Fibroblast of pulmonary artery (primary cell): ENCODE measurements around the gene PEMT.

Experiments used
- DNase-seq: peaks from one replicate; pipeline ENCODE4 v3.0.0-alpha.2; 2010; ENCODE audit warnings: low read depth
- H3K4me3 ChIP-seq: replicated peaks from 2 replicates; pipeline ENCODE4 v1.5.1; 2011; ENCODE audit warnings: low read depth, mild to moderate bottlenecking, control low read depth, low read length, moderate library complexity
- CTCF ChIP-seq: IDR thresholded peaks from 2 replicates; pipeline ENCODE4 v1.5.1; 2011; ENCODE audit warnings: mild to moderate bottlenecking, control low read depth, low read length, inconsistent platforms; ENCODE audit errors: missing control alignments

The PEMT gene

DNA sequence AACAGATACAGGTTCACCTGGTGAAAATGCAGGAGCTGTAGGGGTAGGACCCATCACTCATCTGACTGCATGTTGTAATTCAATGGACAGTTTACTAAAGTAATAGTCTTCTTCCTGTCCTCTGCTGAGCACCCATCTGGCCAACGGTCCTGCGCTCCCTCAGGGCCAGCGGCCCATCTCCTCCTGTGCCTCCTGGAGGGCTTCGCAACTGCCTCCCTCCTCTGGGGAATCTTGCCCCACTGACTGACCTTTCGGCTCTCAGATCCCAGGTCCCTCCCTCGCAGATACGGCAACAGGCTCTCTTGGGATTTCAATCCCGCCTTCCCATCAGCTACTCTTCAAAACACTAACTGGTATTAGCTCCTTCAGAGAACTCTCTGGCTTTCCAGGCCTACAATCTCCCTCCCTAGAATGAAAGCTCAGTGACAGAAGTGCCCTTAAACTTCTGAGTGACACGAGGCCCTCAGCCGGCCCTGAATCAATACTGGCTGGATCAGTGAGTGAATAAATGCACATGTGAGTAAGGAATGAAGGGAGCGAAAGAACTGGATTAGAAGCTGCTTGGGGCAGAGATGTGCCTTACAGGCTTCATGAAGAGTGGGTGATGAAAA is 1.3 kb downstream of the PEMT start:
- peak overlapping the region; percentile 89 for H3K4me3 ChIP-seq
- TF ChIP-seq CTCF, result no peak
- DNase-seq, result no peak

DNA sequence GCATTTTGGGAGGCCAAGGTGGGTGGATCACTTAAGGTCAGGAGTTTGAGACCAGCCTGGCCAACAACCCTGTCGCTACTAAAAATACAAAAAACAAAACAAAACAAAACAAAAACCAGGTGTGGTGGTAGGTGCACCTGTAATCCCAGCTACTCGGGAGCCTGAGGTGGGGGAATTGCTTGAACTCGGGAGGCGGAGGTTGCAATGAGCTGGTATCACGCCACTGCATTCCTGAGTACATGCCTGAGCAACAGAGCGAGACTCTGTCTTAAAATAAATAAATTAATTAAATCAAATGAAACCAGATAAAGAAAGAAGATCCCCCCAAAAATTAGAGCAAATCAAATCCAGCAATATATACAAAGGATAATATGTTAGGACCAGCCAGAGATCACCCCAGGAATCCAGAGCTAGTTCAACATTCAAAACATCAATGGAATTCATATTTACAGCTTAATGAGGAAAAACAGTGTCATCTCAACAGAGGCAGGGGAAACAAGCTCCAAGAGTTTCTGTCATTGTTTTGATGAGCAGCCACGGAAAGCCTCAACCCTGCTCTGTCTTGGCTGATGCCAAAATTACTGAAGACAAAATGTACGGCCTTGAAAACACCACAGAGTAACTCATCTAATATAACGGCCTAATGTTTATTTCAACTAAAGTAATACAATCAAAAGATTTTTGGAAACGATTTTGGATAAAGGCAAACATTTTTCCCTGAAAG is 3.7 kb downstream of the PEMT start:
- no peak for DNase-seq

DNA sequence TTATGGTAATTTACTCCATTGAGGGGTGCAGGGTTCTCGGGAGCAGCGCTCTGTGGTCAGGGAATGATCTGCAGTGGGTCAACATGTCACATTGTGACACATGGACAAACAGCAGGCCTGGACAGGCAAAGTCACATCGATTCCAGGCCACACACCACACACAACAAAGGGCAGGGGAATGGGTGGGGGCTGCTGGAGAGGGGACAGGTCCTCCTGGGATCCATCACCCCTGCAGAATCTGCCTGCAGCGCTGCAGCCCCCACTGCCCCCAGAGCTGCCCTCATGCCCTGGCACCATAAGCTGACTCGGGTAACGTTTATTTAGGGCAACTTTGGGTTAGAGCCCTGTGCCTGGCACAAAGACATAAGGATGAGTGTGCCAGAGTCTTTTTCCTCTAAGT is 9.1 kb downstream of the PEMT start:
- TF ChIP-seq CTCF, result no peak
- no peak overlapping the region for H3K4me3 ChIP-seq
- no peak for DNase-seq

More for the DNA sequence above, 3.7 kb downstream of the PEMT start:
- no peak for TF ChIP-seq CTCF
- H3K4me3 ChIP-seq, result no peak overlapping the region

- H3K4me3 ChIP-seq, result no peak overlapping the region
- TF ChIP-seq CTCF, result no peak
- DNase-seq, result no peak
Measured at GRCh38 chr17:17581509-17581908, 10.0 kb downstream of the PEMT start.

DNA sequence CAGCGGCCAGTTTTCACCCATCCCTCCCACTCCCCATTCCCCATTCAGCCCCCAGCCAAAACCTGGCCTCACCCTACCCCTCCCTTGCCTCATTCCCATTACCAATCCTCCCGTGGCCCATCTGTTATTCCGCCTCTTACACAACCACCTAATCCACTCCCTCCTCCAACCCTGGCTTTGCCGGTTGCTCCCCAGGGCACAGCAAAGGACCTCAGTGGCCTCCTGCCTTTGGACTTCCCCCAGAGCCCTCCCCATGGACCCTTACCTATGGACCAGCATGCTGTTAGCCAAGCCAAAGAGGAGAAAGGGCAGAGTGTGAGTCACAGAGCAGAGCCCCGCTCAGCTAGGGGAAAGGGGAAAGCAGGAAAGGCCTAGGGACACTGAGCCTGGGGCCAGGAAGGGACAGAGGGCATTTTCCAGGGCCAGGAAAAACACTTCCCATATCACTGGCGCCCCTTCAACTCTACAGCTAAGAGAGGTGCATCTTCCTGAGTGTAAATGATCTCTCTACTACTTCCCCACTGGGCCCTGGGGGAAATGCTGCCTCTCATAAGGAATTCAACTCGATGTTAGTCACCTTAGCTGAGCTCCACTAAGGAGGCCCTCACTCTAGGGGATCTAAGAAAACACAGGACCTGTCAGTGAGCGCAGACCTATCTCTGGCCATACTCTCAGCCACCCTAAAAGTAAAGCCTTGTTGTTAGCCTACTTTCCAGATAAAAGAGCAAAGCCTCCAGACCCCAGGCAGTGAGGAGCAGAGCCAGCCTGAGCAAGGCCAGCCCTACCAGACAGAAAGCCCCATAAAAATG is 10.6 kb downstream of the PEMT start:
- H3K4me3 ChIP-seq, result no peak overlapping the region
- peak; percentile 9 for DNase-seq
- no peak for TF ChIP-seq CTCF

DNA sequence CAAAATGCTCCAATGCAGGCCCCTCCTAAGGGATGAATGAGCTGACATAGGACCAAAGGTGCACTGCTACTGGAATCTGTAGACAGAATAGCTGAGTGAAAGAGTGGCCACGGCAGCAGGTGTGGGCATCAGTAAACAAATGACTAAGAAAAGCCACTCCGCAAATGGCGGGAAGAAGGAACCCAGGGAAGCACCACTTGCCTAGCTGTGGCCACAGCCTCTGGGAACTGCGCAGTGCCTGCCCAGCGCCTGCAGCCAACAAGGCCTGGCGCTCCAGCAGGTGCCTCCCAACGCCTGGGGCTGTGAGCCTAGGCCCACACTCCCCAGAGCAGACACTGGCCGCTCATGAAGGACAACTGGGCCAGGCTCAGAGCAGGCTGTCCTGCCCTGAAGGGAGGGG is 11.8 kb downstream of the PEMT start:
- no peak for TF ChIP-seq CTCF
- H3K4me3 ChIP-seq, result no peak overlapping the region
- DNase-seq, result no peak
